Measurements from ENCODE around the gene CHTF18. TPM values are rescaled to one million over a fixed set of nuclear protein-coding genes. Genes with fewer than 3 reads are reported as not detected.

The CHTF18 gene
- total and polyA plus RNA-seq, 10 of the 15 experiments (the other 5 are each of a cell fraction or from before 2014, with no cell fraction given) = 1.6 to 87.8 (median 19.4) TPM

- no peak for TF ChIP-seq PKNOX1 (IDR thresholded peaks at IDR 0.05)
- TF ChIP-seq DPF2 (IDR thresholded peaks at IDR 0.05) = no peak
- TF ChIP-seq HDAC6 (IDR thresholded peaks at IDR 0.05; ENCODE audit: unreplicated experiment) = no peak
- no peak for TF ChIP-seq IKZF2 (IDR thresholded peaks at IDR 0.05)
- TF ChIP-seq LARP7 (IDR thresholded peaks at IDR 0.05) = no peak
Observed at GRCh38 chr16:759110-759910, 29.1 kb upstream of the CHTF18 start (continued).

- no peak overlapping the region for H3K4me2 ChIP-seq (ENCODE audit: control insufficient read depth, insufficient read depth)
- H3K4me1 ChIP-seq (ENCODE audit: control insufficient read depth, insufficient read depth, low read length) = no peaks in the 10 kb centered on the region
- ChIA-PET RAD21 (ENCODE audit: unreplicated experiment) (interaction anchor here (0.6 kb wide), 1 partner anchor 40 kb away, joined by 3 read pairs; no protein-coding TSS in a partner anchor), POLR2A (no interaction called here), SMC1A (ENCODE audit: uncharacterized antibody, unreplicated experiment) (no interaction called here), CTCF (no interaction called here)
- H3K9me3 ChIP-seq (replicated peaks; ENCODE audit: control insufficient read depth, insufficient read depth, low read length) = no peaks in the 10 kb centered on the region; the same call in 2 of the 3 replicates
- WGBS (ENCODE audit: insufficient coverage, insufficient replicate concordance, low lambda C conversion rate, missing lambda C conversion rate) = 63% methylated on average over 14 of the region's 15 CpGs
- FAIRE-seq (no peak), DNase-seq (ENCODE audit: low read depth, low spot score) (no peak), ATAC-seq (no peak)
- in situ Hi-C loops (cut with MboI) = no loop called here
- H3K9ac ChIP-seq (ENCODE audit: control insufficient read depth, insufficient read depth, low read length) = no peak overlapping the region
- H3K79me2 ChIP-seq (ENCODE audit: control insufficient read depth, insufficient read depth, low read length) = no peaks in the 10 kb centered on the region
- H3K4me3 ChIP-seq = no peak overlapping the region
- H4K20me1 ChIP-seq (ENCODE audit: control insufficient read depth, insufficient read depth) = no peaks in the 10 kb centered on the region
- H2AFZ ChIP-seq (ENCODE audit: control insufficient read depth, low read depth, low read length) = no peak overlapping the region
- H3K27ac ChIP-seq (ENCODE audit: control insufficient read depth, insufficient read depth) = no peak overlapping the region
- H3K27me3 ChIP-seq (replicated peaks in 1 of 2; ENCODE audit: control insufficient read depth in 2 of 2, insufficient read depth in 2 of 2, low read length in 1 of 2) = no peaks in the 10 kb centered on the region
- H3K36me3 ChIP-seq (ENCODE audit: control insufficient read depth in 2 of 2, insufficient read depth in 2 of 2, low read length in 1 of 2) = no peaks in the 10 kb centered on the region
- BruUV-seq (replicated peaks) = no TSS peak
- intact Hi-C loops (cut with micrococcal nuclease; ENCODE audit: unreplicated experiment) = no loop called here
- no peak for TF ChIP-seq FOXK2 (IDR thresholded peaks at IDR 0.05)
- no peak for TF ChIP-seq TAF1 (IDR thresholded peaks at IDR 0.05; ENCODE audit: borderline replicate concordance, low read depth, low read length)
- no peak for TF ChIP-seq ZBTB33 (IDR thresholded peaks at IDR 0.05)
- TF ChIP-seq RBBP5 (conservative IDR thresholded peaks at IDR 0.05) = no peak
- no peak for TF ChIP-seq CBX5 (IDR thresholded peaks at IDR 0.05; ENCODE audit: low read depth)
- no peak for TF ChIP-seq ZBTB40 (IDR thresholded peaks at IDR 0.05; ENCODE audit: borderline replicate concordance)
- TF ChIP-seq BCL11A (IDR thresholded peaks at IDR 0.05; ENCODE audit: low read depth, low read length) = no peak
- TF ChIP-seq RELA (IDR thresholded peaks at IDR 0.05; ENCODE audit: borderline replicate concordance, partially characterized antibody) = no peak
- TF ChIP-seq RUNX3 (IDR thresholded peaks at IDR 0.05; ENCODE audit: low read length) = no peak
- TF ChIP-seq RB1 (IDR thresholded peaks at IDR 0.05; ENCODE audit: borderline replicate concordance) = no peak
- TF ChIP-seq HDGF (IDR thresholded peaks at IDR 0.05) = no peak
Observed at GRCh38 chr16:760065-760464, 28.4 kb upstream of the CHTF18 start.

Measured in GM12878 (cell line).